Natural killer cell treated with Interleukin-12 subunit alpha and Interleukin-12 subunit beta and Interleukin-15 and Interleukin-18, amount 100 ng/mL, for 72 hours (primary cell): ENCODE results near the gene SNX10. TPM values are rescaled to one million over a fixed set of nuclear protein-coding genes. Genes with fewer than 3 reads are reported as not detected.

Experiments used
- ATAC-seq, 2 donors: fragments of 150-1000 bp; cut with Tn5 transposase in 1 of 2; sonication (Bioruptor Pico), chemical (Tn5 transposase) in 1 of 2; 2 replicates each; pipeline ENCODE4 v1.10.0; 2021
- DNase-seq: peaks from one replicate; pipeline ENCODE4 v3.0.0; 2022; ENCODE audit warnings: low spot score
- H3K27ac Mint-ChIP-seq, 2 donors: 1 replicate in 1 of 2; 2 replicates in 1 of 2; pipeline ENCODE4 v1.8.0; 2022; ENCODE audit warnings: mixed read lengths in 2 of 2, mild to moderate bottlenecking in 1 of 2, moderate library complexity in 1 of 2
- H3K27me3 Mint-ChIP-seq, 2 donors: 1 replicate in 1 of 2; 2 replicates in 1 of 2; pipeline ENCODE4 v1.8.0; 2022; ENCODE audit warnings: mixed read lengths in 2 of 2
- H3K36me3 Mint-ChIP-seq: one replicate; pipeline ENCODE4 v1.8.0; 2022; ENCODE audit warnings: mixed read lengths
- H3K4me1 Mint-ChIP-seq, 2 donors: 1 replicate in 1 of 2; 2 replicates in 1 of 2; pipeline ENCODE4 v1.8.0; 2022; ENCODE audit warnings: low read depth in 2 of 2, mixed read lengths in 2 of 2, mild to moderate bottlenecking in 1 of 2
- H3K4me3 Mint-ChIP-seq: one replicate; pipeline ENCODE4 v1.8.0; 2022; ENCODE audit warnings: mixed read lengths
- H3K9me3 Mint-ChIP-seq: 2 replicates; pipeline ENCODE4 v1.8.0; 2022; ENCODE audit warnings: mixed read lengths
- total RNA-seq, 2 donors: library from RNA; stranded (reverse); gene quantifications; one replicate each; pipeline ENCODE4 v1.2.3, GENCODE V29; 2022

SNX10 gene
- total RNA-seq, 2 donors from 2014 or later = 47.2 to 81.7 TPM

- H3K4me3 Mint-ChIP-seq = no peak overlapping the region
- H3K27me3 Mint-ChIP-seq = no peaks in the 10 kb centered on the region
- H3K27ac Mint-ChIP-seq = no peak overlapping the region
- no peaks in the 10 kb centered on the region for H3K36me3 Mint-ChIP-seq
- H3K4me1 Mint-ChIP-seq = peaks cover 45 to 55% of the 10 kb centered on the region in 2 donors
- no peak for ATAC-seq
- DNase-seq = no peak
- no peaks in the 10 kb centered on the region for H3K9me3 Mint-ChIP-seq
Measured at GRCh38 chr7:26331789-26332188, 40.1 kb downstream of the SNX10 start.

- no peaks in the 10 kb centered on the region for H3K36me3 Mint-ChIP-seq
- no peaks in the 10 kb centered on the region for H3K27me3 Mint-ChIP-seq
- no peak overlapping the region for H3K4me3 Mint-ChIP-seq
- ATAC-seq = no peak
- H3K9me3 Mint-ChIP-seq = no peaks in the 10 kb centered on the region
- DNase-seq = no peak
- peaks cover 45 to 56% of the 10 kb centered on the region in 2 donors for H3K4me1 Mint-ChIP-seq
- no peak overlapping the region for H3K27ac Mint-ChIP-seq
Measured at GRCh38 chr7:26332698-26333097, 41.0 kb downstream of the SNX10 start.

GRCh38 chr7:26334166-26334859 lies 42.7 kb downstream of the SNX10 start:
- Mint-ChIP-seq H3K4me1 (peaks cover 30 to 49% of the 10 kb centered on the region in 2 donors), H3K9me3 (no peaks in the 10 kb centered on the region), H3K27ac (peak overlapping the region; percentile 46 to 73), H3K27me3 (no peaks in the 10 kb centered on the region), H3K36me3 (no peaks in the 10 kb centered on the region), H3K4me3 (no peak overlapping the region)
- DNase-seq (no peak), ATAC-seq (no peak)

- no peak overlapping the region for H3K27ac Mint-ChIP-seq
- H3K9me3 Mint-ChIP-seq = no peaks in the 10 kb centered on the region
- H3K27me3 Mint-ChIP-seq = no peaks in the 10 kb centered on the region
- ATAC-seq (no peak), DNase-seq (no peak)
- no peaks in the 10 kb centered on the region for H3K36me3 Mint-ChIP-seq
- no peak overlapping the region for H3K4me3 Mint-ChIP-seq
- peaks cover 16 to 31% of the 10 kb centered on the region in 2 donors for H3K4me1 Mint-ChIP-seq
Measured at GRCh38 chr7:26337232-26337865, 45.7 kb downstream of the SNX10 start.

- no peaks in the 10 kb centered on the region for H3K36me3 Mint-ChIP-seq
- H3K9me3 Mint-ChIP-seq = no peaks in the 10 kb centered on the region
- DNase-seq (no peak), ATAC-seq (no peak)
- H3K27ac Mint-ChIP-seq = no peak overlapping the region
- H3K27me3 Mint-ChIP-seq = no peaks in the 10 kb centered on the region
- H3K4me3 Mint-ChIP-seq = no peak overlapping the region
- peaks cover 9 to 18% of the 10 kb centered on the region in 2 donors for H3K4me1 Mint-ChIP-seq
Measured at GRCh38 chr7:26340476-26341018, 48.9 kb downstream of the SNX10 start.

- Mint-ChIP-seq H3K27ac (no peak overlapping the region), H3K4me1 (peaks cover 9 to 21% of the 10 kb centered on the region in 2 donors), H3K9me3 (no peaks in the 10 kb centered on the region), H3K4me3 (no peak overlapping the region), H3K27me3 (no peaks in the 10 kb centered on the region), H3K36me3 (peaks cover 12% of the 10 kb centered on the region)
- DNase-seq (no peak), ATAC-seq (no peak)
Measured at GRCh38 chr7:26343320-26343832, 51.7 kb downstream of the SNX10 start.

GRCh38 chr7:26343837-26344236 lies 52.2 kb downstream of the SNX10 start:
- Mint-ChIP-seq H3K4me1 (peaks cover 9 to 21% of the 10 kb centered on the region in 2 donors), H3K27ac (no peak overlapping the region), H3K27me3 (no peaks in the 10 kb centered on the region), H3K4me3 (no peak overlapping the region), H3K9me3 (no peaks in the 10 kb centered on the region), H3K36me3 (peaks cover 12% of the 10 kb centered on the region)
- ATAC-seq (no peak), DNase-seq (no peak)

- ATAC-seq (no peak), DNase-seq (no peak)
- Mint-ChIP-seq H3K27ac (peak overlapping the region in 1 of 2 donors; percentile 20), H3K9me3 (no peaks in the 10 kb centered on the region), H3K4me1 (peaks cover 9 to 24% of the 10 kb centered on the region in 2 donors), H3K4me3 (no peak overlapping the region), H3K27me3 (no peaks in the 10 kb centered on the region), H3K36me3 (peaks cover 12% of the 10 kb centered on the region)
Measured at GRCh38 chr7:26345202-26345601, 53.5 kb downstream of the SNX10 start.

- no peak overlapping the region for H3K27ac Mint-ChIP-seq
- no peak for DNase-seq
- ATAC-seq = no peak
- no peaks in the 10 kb centered on the region for H3K9me3 Mint-ChIP-seq
- H3K4me3 Mint-ChIP-seq = no peak overlapping the region
- H3K36me3 Mint-ChIP-seq = peaks cover 12% of the 10 kb centered on the region
- H3K4me1 Mint-ChIP-seq = peaks cover 9 to 24% of the 10 kb centered on the region in 2 donors
- no peaks in the 10 kb centered on the region for H3K27me3 Mint-ChIP-seq
Measured at GRCh38 chr7:26345837-26346236, 54.2 kb downstream of the SNX10 start.

GRCh38 chr7:26346611-26347203 lies 55.0 kb downstream of the SNX10 start:
- no peaks in the 10 kb centered on the region for H3K9me3 Mint-ChIP-seq
- DNase-seq = no peak
- H3K4me3 Mint-ChIP-seq = no peak overlapping the region
- H3K27ac Mint-ChIP-seq = no peak overlapping the region
- H3K4me1 Mint-ChIP-seq = peaks cover 9 to 24% of the 10 kb centered on the region in 2 donors
- peaks cover 12% of the 10 kb centered on the region for H3K36me3 Mint-ChIP-seq
- no peaks in the 10 kb centered on the region for H3K27me3 Mint-ChIP-seq
- no peak for ATAC-seq

GRCh38 chr7:26348234-26348851 lies 56.7 kb downstream of the SNX10 start:
- H3K36me3 Mint-ChIP-seq = peaks cover 12% of the 10 kb centered on the region
- peaks cover 9 to 22% of the 10 kb centered on the region in 2 donors for H3K4me1 Mint-ChIP-seq
- DNase-seq (no peak), ATAC-seq (no peak)
- H3K4me3 Mint-ChIP-seq = no peak overlapping the region
- H3K27ac Mint-ChIP-seq = no peak overlapping the region
- H3K27me3 Mint-ChIP-seq = no peaks in the 10 kb centered on the region
- H3K9me3 Mint-ChIP-seq = no peaks in the 10 kb centered on the region

GRCh38 chr7:26349005-26349915 lies 57.6 kb downstream of the SNX10 start:
- DNase-seq = no peak
- Mint-ChIP-seq H3K4me3 (no peak overlapping the region), H3K36me3 (peaks cover 12% of the 10 kb centered on the region), H3K27ac (peak overlapping the region in 1 of 2 donors; percentile 52), H3K27me3 (no peaks in the 10 kb centered on the region), H3K9me3 (no peaks in the 10 kb centered on the region), H3K4me1 (peaks cover 9 to 24% of the 10 kb centered on the region in 2 donors)
- ATAC-seq = no peak

- Mint-ChIP-seq H3K4me3 (no peak overlapping the region), H3K27me3 (no peaks in the 10 kb centered on the region), H3K4me1 (peaks cover 0 to 12% of the 10 kb centered on the region in 2 donors), H3K9me3 (no peaks in the 10 kb centered on the region), H3K36me3 (peaks cover 12% of the 10 kb centered on the region), H3K27ac (no peak overlapping the region)
- ATAC-seq = no peak
- no peak for DNase-seq
Measured at GRCh38 chr7:26351171-26351570, 59.5 kb downstream of the SNX10 start.
